ENCODE measurements around the gene RPS6KB2.

Gene RPS6KB2

GRCh38 chr11:67428052-67429001 lies at the start of gene RPS6KB2:
TSS of gene RPS6KB2 (plus strand) at chr11:67428494. CDS start at chr11:67428546, 52 bp downstream.
- peak; percentile 97 to 99 for DNase-seq

- no peak for DNase-seq
Observed at GRCh38 chr11:67378544-67378943, 49.8 kb upstream of the RPS6KB2 start.

DNA sequence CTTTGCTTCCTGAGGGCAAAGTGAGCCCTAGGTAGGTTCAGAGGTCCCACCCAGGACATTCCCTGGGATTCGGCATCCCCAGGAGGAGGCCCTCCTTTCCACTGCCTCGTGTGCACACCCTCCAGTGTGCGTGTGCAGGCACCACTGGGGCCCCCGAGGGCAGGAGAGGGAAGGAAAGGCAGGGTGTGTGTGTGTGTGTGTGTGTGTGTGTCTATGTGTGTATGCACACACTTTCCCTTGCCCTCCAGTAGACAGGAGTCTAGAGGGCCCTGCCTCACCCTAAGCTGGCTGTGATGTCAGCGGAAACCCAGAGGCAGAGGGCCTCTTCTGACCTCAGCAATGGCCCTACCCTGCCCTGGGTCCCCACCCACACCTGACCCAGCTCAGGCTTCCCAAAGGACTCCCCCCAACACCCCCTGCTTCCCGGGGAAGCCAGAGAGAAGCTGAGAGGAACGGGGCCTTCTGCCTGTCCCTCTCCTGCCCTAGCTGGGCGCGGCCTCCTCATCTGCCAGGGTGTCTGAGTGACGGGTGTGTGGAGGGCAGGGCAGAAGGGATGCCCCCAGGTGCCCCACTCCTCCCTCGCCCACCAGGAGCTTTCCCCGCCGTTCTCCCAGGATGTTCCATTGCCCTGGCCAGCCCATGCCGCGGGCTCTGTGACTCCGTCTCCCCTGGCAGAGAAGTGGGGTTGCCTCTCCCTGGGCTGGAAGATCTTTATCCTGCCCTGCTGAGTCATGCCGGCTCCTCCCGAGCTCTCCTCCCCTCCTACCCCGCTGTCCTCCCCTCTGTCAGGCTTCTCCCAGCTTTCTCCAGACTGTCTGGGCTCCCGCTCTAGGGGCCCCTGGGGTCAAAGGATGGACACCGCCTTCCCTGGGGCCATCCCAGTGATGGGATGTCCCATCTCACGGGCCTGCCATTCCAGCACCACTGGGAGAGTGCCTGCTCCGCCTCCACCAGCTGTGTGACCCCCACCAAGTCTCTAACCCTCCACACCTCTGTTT lies 48.9 kb upstream of the RPS6KB2 start:
- DNase-seq: no peak

- no peak for DNase-seq
Observed at GRCh38 chr11:67381244-67381972, 46.9 kb upstream of the RPS6KB2 start.

- DNase-seq: peak; percentile 83 to 88
Observed at GRCh38 chr11:67382276-67383136, 45.8 kb upstream of the RPS6KB2 start.

DNA sequence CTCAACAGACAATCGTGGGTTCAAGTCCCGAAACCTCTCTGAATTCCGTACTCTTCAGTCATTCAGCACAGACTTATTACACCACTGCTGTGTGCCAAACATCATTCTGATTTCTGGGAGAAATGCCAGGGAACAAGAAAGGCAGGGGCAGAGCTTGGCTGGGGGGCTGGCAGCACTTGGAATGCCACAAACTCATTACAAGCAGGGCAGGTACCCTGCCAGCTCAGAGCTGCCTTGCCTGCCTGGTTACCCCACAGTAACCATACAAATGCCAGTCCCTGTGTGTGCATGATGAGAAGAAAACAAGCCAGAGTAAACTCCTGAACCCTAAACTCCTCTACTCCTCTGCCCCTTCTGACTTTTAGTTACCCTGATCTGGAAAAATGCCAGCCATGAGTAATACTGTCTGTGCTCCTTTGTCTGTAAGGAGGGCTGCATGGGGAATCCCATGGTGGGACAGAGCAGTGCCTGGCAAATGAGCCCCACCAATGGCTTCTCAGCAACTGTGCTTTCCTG lies 43.4 kb upstream of the RPS6KB2 start:
- no peak for DNase-seq

DNA sequence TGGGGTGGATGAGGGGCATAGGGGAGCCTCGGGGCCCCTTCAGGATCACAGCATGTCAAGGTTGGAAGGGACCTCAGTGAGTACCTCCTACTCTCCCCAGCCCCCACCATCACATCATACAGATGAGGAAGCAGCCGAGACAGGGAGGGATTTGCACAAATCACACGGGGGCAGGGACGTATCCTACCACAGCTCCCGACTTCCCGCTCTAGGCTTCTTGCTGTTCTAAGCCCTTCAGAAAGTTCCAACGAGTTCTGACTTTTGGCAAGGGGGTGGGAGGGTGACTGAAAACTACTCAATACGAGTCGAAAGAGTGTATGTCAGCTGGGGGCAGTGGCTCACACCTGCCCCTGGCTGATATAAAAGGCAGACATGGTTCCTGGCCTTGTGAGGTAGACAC lies 41.2 kb upstream of the RPS6KB2 start:
- no peak for DNase-seq

DNA sequence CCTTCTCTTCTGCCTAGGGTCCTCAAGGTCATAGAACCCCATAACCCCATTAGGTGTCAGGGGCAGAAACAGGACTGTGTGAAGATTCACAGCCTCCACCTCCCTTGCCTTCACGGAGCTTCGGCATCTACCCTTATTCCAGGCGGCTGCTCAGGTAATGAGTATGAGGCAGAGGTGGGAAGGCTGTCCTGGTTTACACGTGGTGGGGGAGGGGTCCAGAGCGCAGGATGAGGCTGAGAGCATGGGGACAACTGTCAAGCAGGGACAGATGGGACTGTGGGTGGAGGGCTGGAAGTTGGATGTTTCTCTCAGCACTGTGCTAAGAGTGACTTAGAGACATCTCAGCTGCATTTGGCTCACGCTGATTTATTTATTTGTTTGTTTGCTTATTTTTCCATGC lies 40.8 kb upstream of the RPS6KB2 start:
- DNase-seq: no peak

- peak; percentile 50 to 72 for DNase-seq
Observed at GRCh38 chr11:67389477-67389876, 38.8 kb upstream of the RPS6KB2 start.

DNA sequence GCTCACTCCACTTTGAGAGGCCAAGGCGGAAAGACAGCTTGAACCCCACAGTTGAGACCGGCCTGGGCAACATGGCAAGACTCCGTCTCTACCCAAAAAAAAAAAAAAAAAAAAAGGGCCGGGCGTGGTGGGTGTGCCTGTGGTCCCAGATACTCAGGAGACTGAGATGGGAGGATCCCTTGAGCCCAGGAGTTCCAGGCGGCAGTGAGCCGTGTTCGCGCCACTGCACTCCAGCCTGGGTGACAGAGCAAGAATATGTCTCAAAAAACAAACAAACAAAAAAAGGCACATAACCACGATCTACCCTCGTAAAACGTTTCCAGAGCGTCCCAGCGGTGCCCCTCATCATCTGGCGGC lies 37.4 kb upstream of the RPS6KB2 start:
- no peak for DNase-seq

DNA sequence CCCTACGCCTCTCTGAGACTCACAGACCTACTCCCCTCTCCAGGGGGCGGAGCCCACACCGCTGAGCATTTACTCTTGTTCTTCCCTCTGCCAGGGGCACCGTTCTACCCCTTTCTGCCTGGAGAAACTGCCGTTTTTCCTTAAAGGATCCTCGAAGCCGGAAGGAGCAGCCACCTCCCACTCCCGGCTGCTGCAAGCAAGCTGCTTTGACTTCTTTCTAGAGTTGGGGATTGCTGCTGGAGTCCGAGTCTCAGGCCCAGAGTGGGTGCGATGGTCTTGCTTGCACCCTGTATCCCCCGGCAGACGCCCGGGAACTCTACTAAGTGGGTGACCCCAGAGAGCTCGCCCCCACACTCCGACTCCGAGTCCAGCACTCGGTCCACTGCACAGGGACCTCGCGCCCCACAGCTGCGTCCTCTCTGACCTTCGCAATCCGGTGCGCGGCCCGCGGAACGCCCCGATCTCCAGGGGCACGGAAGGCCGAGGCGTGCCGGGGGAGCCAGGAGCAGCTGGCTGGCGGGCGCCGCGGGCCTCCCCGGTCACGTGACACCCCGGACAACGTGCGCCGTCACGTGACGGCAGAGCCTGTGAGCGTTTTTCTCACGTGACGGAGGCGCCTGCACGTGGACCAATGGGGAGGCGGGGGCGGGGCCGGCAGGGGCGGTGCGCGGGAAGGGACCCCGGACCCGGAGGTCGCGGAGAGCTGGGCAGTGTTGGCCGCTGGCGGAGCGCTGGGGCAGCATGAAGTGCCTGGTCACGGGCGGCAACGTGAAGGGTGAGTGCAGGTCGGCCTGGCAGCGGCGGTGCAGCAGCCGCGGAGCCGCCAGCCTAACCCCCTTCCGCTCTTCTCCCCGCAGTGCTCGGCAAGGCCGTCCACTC lies 36.8 kb upstream of the RPS6KB2 start, which contains the start of gene RAD9A:
TSS of gene RAD9A (plus strand) at position 683 of the 879 bp plus-strand sequence. CDS start at position 742, 59 bp downstream.
- peak; percentile 90 to 93 for DNase-seq

DNA sequence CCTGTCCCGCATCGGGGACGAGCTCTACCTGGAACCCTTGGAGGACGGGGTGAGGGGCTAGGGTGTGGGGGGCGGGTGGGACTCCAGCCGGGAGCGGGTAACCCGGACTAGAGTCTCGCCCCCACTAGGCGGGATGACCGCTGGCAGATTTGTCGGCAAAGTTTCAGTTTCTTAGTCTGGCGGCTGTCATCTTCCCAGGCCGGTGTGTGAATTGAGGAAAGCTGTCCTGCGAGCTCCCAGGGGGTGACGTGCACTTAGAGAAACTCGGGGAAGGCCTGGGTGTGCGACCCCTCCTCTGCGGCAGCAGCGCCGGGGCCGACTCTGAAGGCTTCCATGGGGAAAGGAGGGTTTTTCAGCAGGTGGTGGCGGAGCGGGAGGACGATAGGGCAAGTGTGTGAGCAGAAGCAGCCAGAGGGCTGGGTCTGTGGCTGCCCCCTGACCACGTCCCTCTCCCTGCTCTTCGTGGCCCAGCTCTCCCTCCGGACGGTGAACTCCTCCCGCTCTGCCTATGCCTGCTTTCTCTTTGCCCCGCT lies 36.0 kb upstream of the RPS6KB2 start:
- no peak for DNase-seq

- no peak for DNase-seq
Observed at GRCh38 chr11:67393437-67393836, 34.9 kb upstream of the RPS6KB2 start.

DNA sequence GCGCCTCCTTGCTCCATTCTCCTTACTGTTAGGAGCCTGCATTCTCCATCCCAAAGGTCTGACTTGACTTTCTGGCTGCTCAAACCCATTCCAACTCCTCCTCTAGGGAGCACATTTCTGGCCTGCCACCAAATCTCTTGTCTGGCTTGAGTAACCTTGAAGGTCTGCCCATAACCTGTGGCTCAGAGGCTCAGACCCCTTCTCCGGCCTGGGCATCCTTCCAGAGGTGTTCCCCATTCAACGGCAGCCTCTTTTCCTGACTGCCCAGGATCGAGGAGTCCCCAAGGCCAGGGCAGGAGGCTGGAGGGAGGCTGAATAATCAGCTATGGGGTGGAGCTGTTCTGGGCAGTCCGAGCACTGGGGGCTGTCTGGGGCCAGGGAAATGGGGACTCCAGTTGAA lies 34.3 kb upstream of the RPS6KB2 start:
- no peak for DNase-seq

- no peak for DNase-seq
Observed at GRCh38 chr11:67395555-67396258, 32.6 kb upstream of the RPS6KB2 start.

GRCh38 chr11:67396259-67396581 lies 32.1 kb upstream of the RPS6KB2 start:
- DNase-seq: no peak

DNA sequence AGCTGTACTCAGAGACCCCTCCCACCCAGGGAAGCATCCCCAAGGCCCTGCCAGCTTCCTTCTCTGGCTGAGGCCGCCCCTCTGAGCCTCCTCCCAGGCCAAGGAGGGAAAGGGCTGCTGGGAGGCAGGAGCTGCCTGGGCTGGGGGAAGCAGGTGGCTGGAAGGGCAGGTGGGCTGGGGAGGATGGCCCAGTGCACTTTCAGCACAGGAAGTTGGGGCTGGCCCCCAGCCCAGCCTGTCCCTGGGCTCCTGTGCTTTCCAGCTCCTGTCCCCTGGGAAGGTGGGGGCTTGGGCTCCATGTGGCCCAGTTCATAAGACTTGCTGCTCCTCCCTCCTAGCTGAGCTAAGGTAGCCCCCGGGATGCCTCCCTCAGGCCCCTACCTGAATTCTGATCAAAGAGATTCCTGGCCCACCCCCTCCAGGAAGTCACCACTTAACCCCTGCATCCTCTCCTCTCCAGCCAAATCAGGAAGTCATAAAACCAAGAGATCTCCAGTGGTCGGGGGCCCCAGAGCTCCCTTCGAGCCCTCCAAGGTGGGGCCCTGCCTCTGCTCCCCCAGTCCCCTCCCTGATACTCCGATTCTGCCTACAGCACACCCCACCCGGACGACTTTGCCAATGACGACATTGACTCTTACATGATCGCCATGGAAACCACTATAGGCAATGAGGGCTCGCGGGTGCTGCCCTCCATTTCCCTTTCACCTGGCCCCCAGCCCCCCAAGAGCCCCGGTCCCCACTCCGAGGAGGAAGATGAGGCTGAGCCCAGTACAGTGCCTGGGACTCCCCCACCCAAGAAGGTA lies 31.5 kb upstream of the RPS6KB2 start:
- no peak for DNase-seq

GRCh38 chr11:67397536-67397935 lies 30.8 kb upstream of the RPS6KB2 start:
- no peak for DNase-seq

Data from CD4-positive, alpha-beta T cell treated with Interferon alpha-2 for 1 hour (primary cell).